Stimulated activated memory B cell treated with anti-CD40 and anti-IgM and Interleukin-4, amounts not matched to agents 10 μg/mL and 1 μg/mL and 100 μg/mL, for 72 hours (primary cell): ENCODE measurements around the gene PPP1CB.

ENCODE experiments used
- ATAC-seq: fragments of 150-1000 bp; cut with Tn5 transposase; 2 replicates; pipeline ENCODE4 v1.10.0; 2021
- H3K27ac Mint-ChIP-seq: one replicate; pipeline ENCODE4 v1.8.0; 2022; ENCODE audit warnings: mild to moderate bottlenecking, mixed read lengths
- H3K27me3 Mint-ChIP-seq: one replicate; pipeline ENCODE4 v1.8.0; 2022; ENCODE audit warnings: mixed read lengths
- H3K36me3 Mint-ChIP-seq: one replicate; pipeline ENCODE4 v1.8.0; 2022; ENCODE audit warnings: mixed read lengths
- H3K4me1 Mint-ChIP-seq: one replicate; pipeline ENCODE4 v1.8.0; 2022; ENCODE audit warnings: mixed read lengths
- H3K4me3 Mint-ChIP-seq: one replicate; pipeline ENCODE4 v1.8.0; 2022; ENCODE audit warnings: mild to moderate bottlenecking, moderate library complexity, mixed read lengths
- H3K9me3 Mint-ChIP-seq: one replicate; pipeline ENCODE4 v1.8.0; 2022; ENCODE audit warnings: mixed read lengths

PPP1CB gene

GRCh38 chr2:28835781-28836180 is 84.2 kb downstream of the PPP1CB start:
- no peak overlapping the region for H3K27ac Mint-ChIP-seq
- no peak overlapping the region for H3K4me3 Mint-ChIP-seq
- H3K27me3 Mint-ChIP-seq = no peaks in the 10 kb centered on the region

DNA sequence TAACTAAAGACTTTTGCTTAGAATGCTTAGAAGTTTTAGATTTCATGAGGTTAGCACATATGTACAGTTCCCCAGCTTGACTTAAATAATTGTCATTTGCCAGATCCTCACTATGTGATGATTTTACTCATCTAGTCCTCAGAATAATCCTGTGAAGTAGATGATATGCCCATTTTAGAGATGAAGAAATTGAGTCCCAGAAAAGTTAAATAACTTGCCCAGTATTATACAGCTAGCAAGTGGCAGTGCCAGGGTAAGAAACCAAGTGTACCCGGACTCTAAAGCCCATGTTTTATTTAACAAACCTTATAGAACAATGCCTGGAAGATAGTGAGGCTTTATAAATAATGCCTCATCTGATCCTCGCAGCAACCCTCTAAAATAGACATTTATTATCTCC is 87.3 kb downstream of the PPP1CB start:
- H3K27me3 Mint-ChIP-seq = no peaks in the 10 kb centered on the region
- ATAC-seq = no peak
- no peaks in the 10 kb centered on the region for H3K4me1 Mint-ChIP-seq
- H3K4me3 Mint-ChIP-seq = no peak overlapping the region
- peaks cover 1% of the 10 kb centered on the region for H3K9me3 Mint-ChIP-seq
- H3K27ac Mint-ChIP-seq = no peak overlapping the region
- H3K36me3 Mint-ChIP-seq = no peaks in the 10 kb centered on the region

More at GRCh38 chr2:28835781-28836180, 84.2 kb downstream of the PPP1CB start:
- ATAC-seq = no peak
- Mint-ChIP-seq H3K9me3 (peaks cover 3% of the 10 kb centered on the region), H3K36me3 (no peaks in the 10 kb centered on the region), H3K4me1 (no peaks in the 10 kb centered on the region)

GRCh38 chr2:28842042-28842441 is 90.4 kb downstream of the PPP1CB start:
- Mint-ChIP-seq H3K27me3 (no peaks in the 10 kb centered on the region), H3K9me3 (no peaks in the 10 kb centered on the region), H3K36me3 (peaks cover 6% of the 10 kb centered on the region), H3K4me1 (no peaks in the 10 kb centered on the region), H3K27ac (no peak overlapping the region), H3K4me3 (no peak overlapping the region)
- ATAC-seq = no peak
